HFF-Myc (cell line): ENCODE results near the gene ULK2.

ENCODE experiments used
- DNase-seq: peaks from one replicate; pipeline ENCODE4 v3.0.0-alpha.2; 2011; ENCODE audit warnings: low read depth; ENCODE audit errors: extremely low read depth
- H3K4me3 ChIP-seq: replicated peaks from 2 replicates; pipeline ENCODE4 v1.5.1; 2011; ENCODE audit warnings: low read depth, mild to moderate bottlenecking, control low read depth, low read length
- CTCF ChIP-seq: IDR thresholded peaks from 2 replicates; pipeline ENCODE4 v1.5.1; 2012; ENCODE audit warnings: mild to moderate bottlenecking, low read depth, low read length, control low read depth; ENCODE audit errors: missing control alignments

ULK2 gene

DNA sequence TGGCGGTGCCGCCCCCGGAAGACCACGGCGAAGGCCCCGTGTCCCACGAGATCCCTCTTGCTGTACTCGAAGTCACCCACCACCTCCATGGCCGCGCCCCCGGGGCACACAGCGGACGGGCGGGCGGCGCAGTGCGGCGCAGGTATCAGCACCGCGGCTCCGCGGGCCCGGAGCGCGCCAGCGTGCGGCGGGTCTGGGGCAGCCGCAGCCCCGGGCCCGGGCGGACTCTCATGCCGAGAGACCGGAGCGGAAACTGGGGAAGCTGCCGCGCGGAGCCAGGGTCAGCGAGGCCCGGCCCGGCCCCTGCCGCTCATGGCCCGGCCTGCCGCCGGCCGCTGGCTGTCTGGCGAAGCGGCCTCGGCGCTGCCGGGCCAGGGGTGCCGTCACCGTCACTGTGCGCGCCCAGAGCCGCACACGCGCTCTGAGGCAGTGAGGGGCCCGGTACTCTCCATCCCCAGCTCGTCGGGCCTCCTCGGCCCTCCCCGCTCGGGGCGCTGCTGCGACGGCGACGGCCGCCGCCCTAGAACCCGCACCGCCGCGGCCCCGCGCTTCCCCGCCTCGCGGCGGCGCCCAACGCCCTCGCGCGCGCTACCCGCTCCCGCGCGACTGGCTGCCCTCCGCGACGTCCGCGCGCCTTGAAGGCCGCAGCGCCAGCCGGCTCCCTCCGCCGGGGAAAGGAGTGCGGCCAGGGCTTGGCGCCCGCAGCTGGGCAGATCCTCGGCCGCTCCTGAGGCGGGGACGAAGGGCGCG, at the start of gene ULK2:
TSS of gene ULK2 (minus strand) at position 608 of the 750 bp plus-strand sequence. CDS start at position 89, 519 bp downstream.
- DNase-seq = no peak
- TF ChIP-seq CTCF = no peak
- peak within 1 kb of the TSS; percentile 63 for H3K4me3 ChIP-seq

- TF ChIP-seq CTCF = no peak
- DNase-seq = no peak
- no peak overlapping the region for H3K4me3 ChIP-seq
Observed at GRCh38 chr17:19915245-19915978, 47.7 kb upstream of the ULK2 start.

DNA sequence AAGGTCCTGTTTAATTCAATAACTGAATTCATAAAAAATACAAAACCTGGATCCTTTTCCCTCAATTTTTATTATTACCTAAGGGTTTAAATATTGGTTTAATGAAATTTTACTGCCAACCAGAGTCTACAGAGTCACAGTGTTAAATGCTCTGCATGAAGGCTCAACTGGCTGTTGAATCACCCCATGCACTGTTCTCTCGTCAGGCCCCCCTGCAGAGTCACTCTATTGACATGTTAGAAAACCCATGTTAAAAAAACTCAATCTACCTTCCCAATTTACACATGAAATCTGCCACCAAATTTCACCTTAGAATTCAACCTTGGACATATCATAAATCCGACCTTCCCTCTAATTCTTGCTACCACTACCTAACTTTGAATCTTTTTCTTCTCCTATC, 43.3 kb upstream of the ULK2 start:
- TF ChIP-seq CTCF = no peak
- H3K4me3 ChIP-seq = no peak overlapping the region
- no peak for DNase-seq

- DNase-seq = no peak
- H3K4me3 ChIP-seq = no peak overlapping the region
- TF ChIP-seq CTCF = no peak
Observed at GRCh38 chr17:19909139-19909538, 41.4 kb upstream of the ULK2 start.

DNA sequence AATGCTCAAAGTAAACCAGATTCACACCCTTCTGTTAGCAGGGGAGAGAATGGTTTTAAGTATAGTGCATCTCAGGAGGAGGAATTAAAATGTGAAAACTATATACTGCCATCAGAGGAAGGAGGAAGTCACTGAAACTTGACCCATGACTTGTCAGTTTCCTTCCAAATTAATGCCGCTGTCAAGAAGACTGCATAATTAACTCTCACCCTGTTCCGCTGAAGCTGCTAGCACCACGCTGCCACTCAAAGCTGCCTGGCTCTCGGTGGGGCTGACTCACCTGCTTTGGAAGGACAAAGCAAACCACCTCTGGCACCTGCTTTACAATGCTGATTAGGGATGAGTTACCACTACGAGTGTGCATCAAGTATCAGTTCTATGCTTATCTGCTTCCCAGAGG, 37.8 kb upstream of the ULK2 start:
- H3K4me3 ChIP-seq = no peak overlapping the region
- no peak for TF ChIP-seq CTCF
- no peak for DNase-seq

- no peak overlapping the region for H3K4me3 ChIP-seq
- no peak for TF ChIP-seq CTCF
- no peak for DNase-seq
Observed at GRCh38 chr17:19904924-19905323, 37.2 kb upstream of the ULK2 start.

- TF ChIP-seq CTCF = no peak
- H3K4me3 ChIP-seq = no peak overlapping the region
- DNase-seq = no peak
Observed at GRCh38 chr17:19904412-19904811, 36.7 kb upstream of the ULK2 start.
